ENCODE measurements around the gene PTGDS.

- no peak for TF ChIP-seq CTCF (IDR thresholded peaks at IDR 0.05)
- no peak for TF ChIP-seq POLR2A (IDR thresholded peaks at IDR 0.05)
- TF ChIP-seq POLR2AphosphoS5 (IDR thresholded peaks at IDR 0.05) = no peak
Observed at GRCh38 chr9:136931611-136932130, 45.6 kb upstream of the PTGDS start.

Measured in suprapubic skin (tissue), 4 donors.